H1 (cell line): ENCODE data around the gene MFSD2B. TPM values are rescaled to one million over a fixed set of nuclear protein-coding genes. Genes with fewer than 3 reads are reported as not detected.

ENCODE experiments used
- EP300 ChIP-seq, 2 experiments: IDR thresholded peaks; 1 replicate in 1 of 2; 2 replicates in 1 of 2; pipeline ENCODE4 v1.6.1; 2011 to 2012; ENCODE audit warnings: low read depth in 2 of 2, low read length in 2 of 2, mild to moderate bottlenecking in 2 of 2, borderline replicate concordance in 1 of 2, inconsistent platforms in 1 of 2, moderate library complexity in 1 of 2
- EZH2 ChIP-seq: fragments of 200-600 bp; sonication (generic); IDR thresholded peaks from 2 replicates; pipeline ENCODE4 v1.7.1; 2012; ENCODE audit warnings: low read depth, mild to moderate bottlenecking, moderate library complexity, low read length, inconsistent platforms; ENCODE audit not compliant: severe bottlenecking
- POLR2A ChIP-seq, 2 experiments: IDR thresholded peaks; 1 replicate in 1 of 2; 2 replicates in 1 of 2; pipeline ENCODE4 v1.6.1; 2011; ENCODE audit warnings: low read depth in 2 of 2, low read length in 2 of 2, mild to moderate bottlenecking in 2 of 2; ENCODE audit errors: control extremely low read depth in 1 of 2
- TEAD4 ChIP-seq: IDR thresholded peaks from 2 replicates; pipeline ENCODE4 v1.6.1; 2012; ENCODE audit warnings: low read depth, low read length, inconsistent platforms, mixed read lengths
- ZNF274 ChIP-seq: IDR thresholded peaks from 2 replicates; pipeline ENCODE4 v1.7.0; 2012; ENCODE audit warnings: low read length, borderline replicate concordance; ENCODE audit errors: extremely low read depth
- polyA plus RNA-seq, 7 experiments: library from polyadenylated mRNA; depleted of rRNA in 3 of 7; stranded (reverse) in 5 of 7; unstranded in 2 of 7; fragments of >200 nt in 5 of 7; fragments of 200-250 nt in 2 of 7; gene quantifications; 1 replicate in 5 of 7; 2 replicates in 1 of 7; 4 replicates in 1 of 7; pipeline versions ENCODE4 v1.2.1 to v1.2.3, GENCODE V29; 2011 to 2013; ENCODE audit warnings: missing spikeins in 2 of 7, mixed read lengths in 2 of 7
- total RNA-seq: library from RNA; stranded (reverse); fragmentation: NEBNext Ultra II Directional; extraction: Animal tissue kit (Norgen Biotek cat#: 25700); gene quantifications from 2 replicates; pipeline ENCODE4 v1.2.1, GENCODE V29; 2021
- TF ChIP-seq, protein P1 (sequence below): IDR thresholded peaks from 2 replicates; pipeline ENCODE4 v1.6.1; 2011; ENCODE audit warnings: low read length, improper control_type of control experiment
- TF ChIP-seq, protein P2 (sequence below): fragments of 300-600 bp; sonication (generic); IDR thresholded peaks from 2 replicates; pipeline ENCODE4 v1.7.1; 2012; ENCODE audit warnings: low read length, moderate library complexity, mild to moderate bottlenecking, inconsistent platforms; ENCODE audit not compliant: insufficient replicate concordance

MFSD2B gene
- total and polyA plus RNA-seq, 2 of the 8 experiments (the other 6 are each of a cell fraction or from before 2014, with no cell fraction given) = 0.33 to 0.48 TPM

DNA sequence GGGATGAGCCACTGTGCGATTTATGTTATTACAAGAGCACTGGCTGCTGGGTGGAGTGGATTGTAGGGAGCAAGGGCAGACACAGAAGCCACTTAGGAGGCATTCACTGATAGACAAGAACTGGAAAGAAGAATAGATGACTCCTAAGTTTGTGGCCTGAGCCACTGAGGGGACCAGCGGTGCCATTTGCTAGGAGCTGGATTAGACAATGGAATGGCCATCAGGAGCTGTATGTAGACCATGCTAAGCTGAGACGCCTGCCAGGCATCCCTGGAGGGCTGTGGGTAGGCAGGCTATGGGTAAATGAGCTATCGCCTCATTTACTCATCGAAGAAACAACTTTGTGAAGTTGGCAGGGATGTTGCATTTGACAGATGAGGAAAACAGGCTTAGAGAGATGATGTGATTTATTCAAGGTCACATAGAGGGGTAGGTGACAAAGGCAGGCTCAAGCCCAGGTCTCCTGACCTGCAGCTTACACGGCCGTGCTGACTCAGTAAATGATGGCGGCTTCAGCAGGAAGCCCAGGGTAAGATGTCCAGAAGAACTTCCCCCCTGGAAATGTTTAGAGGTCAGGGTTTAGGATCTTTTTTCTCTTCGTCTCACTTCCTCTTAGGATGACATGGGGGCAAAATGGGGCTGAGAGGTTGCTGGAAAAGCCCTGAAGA is 2.8 kb downstream of the MFSD2B start (continued):
- TF ChIP-seq, protein P1, sequence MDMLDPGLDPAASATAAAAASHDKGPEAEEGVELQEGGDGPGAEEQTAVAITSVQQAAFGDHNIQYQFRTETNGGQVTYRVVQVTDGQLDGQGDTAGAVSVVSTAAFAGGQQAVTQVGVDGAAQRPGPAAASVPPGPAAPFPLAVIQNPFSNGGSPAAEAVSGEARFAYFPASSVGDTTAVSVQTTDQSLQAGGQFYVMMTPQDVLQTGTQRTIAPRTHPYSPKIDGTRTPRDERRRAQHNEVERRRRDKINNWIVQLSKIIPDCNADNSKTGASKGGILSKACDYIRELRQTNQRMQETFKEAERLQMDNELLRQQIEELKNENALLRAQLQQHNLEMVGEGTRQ = no peak
- TF ChIP-seq ZNF274 (no peak), TEAD4 (no peak), EZH2 (no peak), EP300 (IDR thresholded peaks at IDR 0.05; ENCODE audit: borderline replicate concordance in 1 of 2, low read depth in 2 of 2, low read length in 2 of 2) (no peak), POLR2A (IDR thresholded peaks at IDR 0.05; ENCODE audit: control extremely low read depth in 1 of 2, low read depth in 2 of 2, low read length in 2 of 2) (no peak)
- TF ChIP-seq, protein P2, sequence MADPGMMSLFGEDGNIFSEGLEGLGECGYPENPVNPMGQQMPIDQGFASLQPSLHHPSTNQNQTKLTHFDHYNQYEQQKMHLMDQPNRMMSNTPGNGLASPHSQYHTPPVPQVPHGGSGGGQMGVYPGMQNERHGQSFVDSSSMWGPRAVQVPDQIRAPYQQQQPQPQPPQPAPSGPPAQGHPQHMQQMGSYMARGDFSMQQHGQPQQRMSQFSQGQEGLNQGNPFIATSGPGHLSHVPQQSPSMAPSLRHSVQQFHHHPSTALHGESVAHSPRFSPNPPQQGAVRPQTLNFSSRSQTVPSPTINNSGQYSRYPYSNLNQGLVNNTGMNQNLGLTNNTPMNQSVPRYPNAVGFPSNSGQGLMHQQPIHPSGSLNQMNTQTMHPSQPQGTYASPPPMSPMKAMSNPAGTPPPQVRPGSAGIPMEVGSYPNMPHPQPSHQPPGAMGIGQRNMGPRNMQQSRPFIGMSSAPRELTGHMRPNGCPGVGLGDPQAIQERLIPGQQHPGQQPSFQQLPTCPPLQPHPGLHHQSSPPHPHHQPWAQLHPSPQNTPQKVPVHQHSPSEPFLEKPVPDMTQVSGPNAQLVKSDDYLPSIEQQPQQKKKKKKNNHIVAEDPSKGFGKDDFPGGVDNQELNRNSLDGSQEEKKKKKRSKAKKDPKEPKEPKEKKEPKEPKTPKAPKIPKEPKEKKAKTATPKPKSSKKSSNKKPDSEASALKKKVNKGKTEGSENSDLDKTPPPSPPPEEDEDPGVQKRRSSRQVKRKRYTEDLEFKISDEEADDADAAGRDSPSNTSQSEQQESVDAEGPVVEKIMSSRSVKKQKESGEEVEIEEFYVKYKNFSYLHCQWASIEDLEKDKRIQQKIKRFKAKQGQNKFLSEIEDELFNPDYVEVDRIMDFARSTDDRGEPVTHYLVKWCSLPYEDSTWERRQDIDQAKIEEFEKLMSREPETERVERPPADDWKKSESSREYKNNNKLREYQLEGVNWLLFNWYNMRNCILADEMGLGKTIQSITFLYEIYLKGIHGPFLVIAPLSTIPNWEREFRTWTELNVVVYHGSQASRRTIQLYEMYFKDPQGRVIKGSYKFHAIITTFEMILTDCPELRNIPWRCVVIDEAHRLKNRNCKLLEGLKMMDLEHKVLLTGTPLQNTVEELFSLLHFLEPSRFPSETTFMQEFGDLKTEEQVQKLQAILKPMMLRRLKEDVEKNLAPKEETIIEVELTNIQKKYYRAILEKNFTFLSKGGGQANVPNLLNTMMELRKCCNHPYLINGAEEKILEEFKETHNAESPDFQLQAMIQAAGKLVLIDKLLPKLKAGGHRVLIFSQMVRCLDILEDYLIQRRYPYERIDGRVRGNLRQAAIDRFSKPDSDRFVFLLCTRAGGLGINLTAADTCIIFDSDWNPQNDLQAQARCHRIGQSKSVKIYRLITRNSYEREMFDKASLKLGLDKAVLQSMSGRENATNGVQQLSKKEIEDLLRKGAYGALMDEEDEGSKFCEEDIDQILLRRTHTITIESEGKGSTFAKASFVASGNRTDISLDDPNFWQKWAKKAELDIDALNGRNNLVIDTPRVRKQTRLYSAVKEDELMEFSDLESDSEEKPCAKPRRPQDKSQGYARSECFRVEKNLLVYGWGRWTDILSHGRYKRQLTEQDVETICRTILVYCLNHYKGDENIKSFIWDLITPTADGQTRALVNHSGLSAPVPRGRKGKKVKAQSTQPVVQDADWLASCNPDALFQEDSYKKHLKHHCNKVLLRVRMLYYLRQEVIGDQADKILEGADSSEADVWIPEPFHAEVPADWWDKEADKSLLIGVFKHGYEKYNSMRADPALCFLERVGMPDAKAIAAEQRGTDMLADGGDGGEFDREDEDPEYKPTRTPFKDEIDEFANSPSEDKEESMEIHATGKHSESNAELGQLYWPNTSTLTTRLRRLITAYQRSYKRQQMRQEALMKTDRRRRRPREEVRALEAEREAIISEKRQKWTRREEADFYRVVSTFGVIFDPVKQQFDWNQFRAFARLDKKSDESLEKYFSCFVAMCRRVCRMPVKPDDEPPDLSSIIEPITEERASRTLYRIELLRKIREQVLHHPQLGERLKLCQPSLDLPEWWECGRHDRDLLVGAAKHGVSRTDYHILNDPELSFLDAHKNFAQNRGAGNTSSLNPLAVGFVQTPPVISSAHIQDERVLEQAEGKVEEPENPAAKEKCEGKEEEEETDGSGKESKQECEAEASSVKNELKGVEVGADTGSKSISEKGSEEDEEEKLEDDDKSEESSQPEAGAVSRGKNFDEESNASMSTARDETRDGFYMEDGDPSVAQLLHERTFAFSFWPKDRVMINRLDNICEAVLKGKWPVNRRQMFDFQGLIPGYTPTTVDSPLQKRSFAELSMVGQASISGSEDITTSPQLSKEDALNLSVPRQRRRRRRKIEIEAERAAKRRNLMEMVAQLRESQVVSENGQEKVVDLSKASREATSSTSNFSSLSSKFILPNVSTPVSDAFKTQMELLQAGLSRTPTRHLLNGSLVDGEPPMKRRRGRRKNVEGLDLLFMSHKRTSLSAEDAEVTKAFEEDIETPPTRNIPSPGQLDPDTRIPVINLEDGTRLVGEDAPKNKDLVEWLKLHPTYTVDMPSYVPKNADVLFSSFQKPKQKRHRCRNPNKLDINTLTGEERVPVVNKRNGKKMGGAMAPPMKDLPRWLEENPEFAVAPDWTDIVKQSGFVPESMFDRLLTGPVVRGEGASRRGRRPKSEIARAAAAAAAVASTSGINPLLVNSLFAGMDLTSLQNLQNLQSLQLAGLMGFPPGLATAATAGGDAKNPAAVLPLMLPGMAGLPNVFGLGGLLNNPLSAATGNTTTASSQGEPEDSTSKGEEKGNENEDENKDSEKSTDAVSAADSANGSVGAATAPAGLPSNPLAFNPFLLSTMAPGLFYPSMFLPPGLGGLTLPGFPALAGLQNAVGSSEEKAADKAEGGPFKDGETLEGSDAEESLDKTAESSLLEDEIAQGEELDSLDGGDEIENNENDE = no peak
